HepG2 (cell line): ENCODE data around the gene GRM1. TPM values are rescaled to one million over a fixed set of nuclear protein-coding genes. Genes with fewer than 3 reads are reported as not detected.

Experiments
- ATAC-seq: fragments of 200-7000 bp; cut with Tn5 transposase; 3 replicates; pipeline ENCODE4 v1.9.1; 2020; ENCODE audit warnings: mild to moderate bottlenecking, moderate library complexity
- BruUV-seq: library from RNA; stranded (reverse); fragments of 400-500 nt; replicated peaks from 2 replicates; lab custom pipeline; 2021; lab: Mats Ljungman, UMichigan
- CTCF ChIA-PET: fragments of 300-600 bp; formaldehyde crosslinking; extraction: SDS; loops from one replicate; lab custom pipeline; 2021; ENCODE audit warnings: low total read pairs, inconsistent platforms, low intra/inter-chr PET ratio; lab: Yijun Ruan, JAX
- POLR2A ChIA-PET: fragments of 350-600 bp; sonication (Branson Sonifier 250); formaldehyde crosslinking; loops from one replicate; lab custom pipeline; 2020; ENCODE audit warnings: antibody characterized with exemption, inconsistent platforms; lab: Yijun Ruan, JAX
- DNase-seq: peaks from one replicate; pipeline ENCODE4 v3.0.0-alpha.2; 2015; ENCODE audit warnings: low spot score
- FAIRE-seq: peaks from 3 replicates; lab custom pipeline; 2011; peaks lifted over from hg19 to GRCh38; lab: Jason Lieb, UNC
- H2AFZ ChIP-seq: one replicate; pipeline ENCODE4 v1.6.1; 2011; ENCODE audit warnings: low read length, inconsistent platforms
- H3K27ac ChIP-seq: fragments of 300-600 bp; 3 replicates; pipeline ENCODE4 v1.8.0; 2011; ENCODE audit warnings: mixed run types, mild to moderate bottlenecking, mixed read lengths, low read length, inconsistent platforms; ENCODE audit not compliant: insufficient read depth; ENCODE audit errors: extremely low read length
- H3K27me3 ChIP-seq, 2 experiments: fragments of 200-600 bp in 1 of 2; 2 replicates in 1 of 2; 3 replicates in 1 of 2; pipeline versions ENCODE4 v1.6.0 to v1.8.0; 2011; ENCODE audit warnings: low read length in 2 of 2, mild to moderate bottlenecking in 2 of 2, moderate library complexity in 2 of 2, inconsistent platforms in 1 of 2; ENCODE audit not compliant: insufficient read depth in 2 of 2, control insufficient read depth in 1 of 2
- H3K36me3 ChIP-seq, 2 experiments: fragments of 200-600 bp in 1 of 2; replicated peaks in 1 of 2; 2 replicates in 1 of 2; 3 replicates in 1 of 2; pipeline versions ENCODE4 v1.5.1 to v1.8.0; 2011; ENCODE audit warnings: low read length in 2 of 2, inconsistent platforms in 1 of 2; ENCODE audit not compliant: insufficient read depth in 2 of 2, control insufficient read depth in 1 of 2
- H3K4me1 ChIP-seq: 2 replicates; pipeline ENCODE4 v1.5.1; 2012; ENCODE audit warnings: low read length, inconsistent platforms; ENCODE audit not compliant: insufficient read depth
- H3K4me2 ChIP-seq: 2 replicates; pipeline ENCODE4 v1.6.0; 2011; ENCODE audit warnings: low read depth, low read length, inconsistent platforms
- H3K4me3 ChIP-seq, 3 experiments: fragments of 200-600 bp in 1 of 3; sonication (generic), shearing (Covaris generic) in 1 of 3; replicated peaks in 1 of 3; 2 replicates each; pipeline ENCODE4 v1.5.1; 2011 to 2016; ENCODE audit warnings: low read length in 3 of 3, inconsistent platforms in 2 of 3, low read depth in 2 of 3, mild to moderate bottlenecking in 2 of 3, control low read depth in 1 of 3, mixed read lengths in 1 of 3; ENCODE audit not compliant: insufficient read depth in 1 of 3
- H3K79me2 ChIP-seq: one replicate; pipeline ENCODE4 v1.6.1; 2011; ENCODE audit warnings: low read length, inconsistent platforms; ENCODE audit not compliant: insufficient read depth
- H3K9ac ChIP-seq: 2 replicates; pipeline ENCODE4 v1.6.0; 2011; ENCODE audit warnings: mild to moderate bottlenecking, low read depth, low read length, inconsistent platforms; ENCODE audit not compliant: insufficient read depth
- H3K9me3 ChIP-seq: 2 replicates; pipeline ENCODE4 v1.5.1; 2012; ENCODE audit warnings: mild to moderate bottlenecking, low read length
- H4K20me1 ChIP-seq: 2 replicates; pipeline ENCODE4 v1.6.0; 2011; ENCODE audit warnings: inconsistent platforms, mild to moderate bottlenecking, low read length, moderate library complexity; ENCODE audit not compliant: insufficient read depth
- AFF4 ChIP-seq: sonication (generic); formaldehyde crosslinking; IDR thresholded peaks from 2 replicates; pipeline ENCODE4 v1.4.0; 2020; ENCODE audit warnings: missing genetic modification reagents
- ATF1 ChIP-seq: IDR thresholded peaks from 2 replicates; pipeline ENCODE4 v1.6.1; 2016; ENCODE audit warnings: mild to moderate bottlenecking, control low read depth
- RFXAP ChIP-seq: sonication (generic); formaldehyde crosslinking; IDR thresholded peaks from 2 replicates; pipeline ENCODE4 v1.4.0; 2020; ENCODE audit warnings: missing genetic modification reagents, borderline replicate concordance
- TERF1 ChIP-seq: sonication (generic); formaldehyde crosslinking; IDR thresholded peaks from 2 replicates; pipeline ENCODE4 v1.8.0; 2022; ENCODE audit warnings: mild to moderate bottlenecking, missing genetic modification reagents, moderate library complexity
- ZMAT3 ChIP-seq: sonication (generic); formaldehyde crosslinking; conservative IDR thresholded peaks from 2 replicates; pipeline ENCODE4 v1.7.0; 2021; ENCODE audit warnings: missing genetic modification reagents
- ZNF121 ChIP-seq: sonication (generic); formaldehyde crosslinking; IDR thresholded peaks from 2 replicates; pipeline ENCODE4 v1.5.0; 2020; ENCODE audit warnings: mild to moderate bottlenecking, missing genetic modification reagents
- ZNF383 ChIP-seq: sonication (generic); formaldehyde crosslinking; IDR thresholded peaks from 2 replicates; pipeline ENCODE4 v1.4.0; 2020; ENCODE audit warnings: missing genetic modification reagents, mild to moderate bottlenecking, borderline replicate concordance
- ZNF570 ChIP-seq: sonication (generic); formaldehyde crosslinking; IDR thresholded peaks from 2 replicates; pipeline ENCODE4 v1.4.0; 2020; ENCODE audit warnings: mild to moderate bottlenecking, missing genetic modification reagents, borderline replicate concordance
- ZNF619 ChIP-seq: sonication (generic); formaldehyde crosslinking; IDR thresholded peaks from 2 replicates; pipeline ENCODE4 v1.4.0; 2020; ENCODE audit warnings: mild to moderate bottlenecking, missing genetic modification reagents
- ZNF841 ChIP-seq: sonication (generic); formaldehyde crosslinking; IDR thresholded peaks from 2 replicates; pipeline ENCODE4 v1.8.1; 2023; ENCODE audit warnings: missing genetic modification reagents, borderline replicate concordance
- WGBS: methylation state at CpG from one replicate; pipeline ENCODE4 v1.1.6; 2017; ENCODE audit warnings: low lambda C conversion rate; 5-methylcytosine and 5-hydroxymethylcytosine counted together
- in situ Hi-C: cut with HindIII; loops from 2 replicates; pipeline ENCODE4 v1.10.0; 2017; ENCODE audit warnings: low pct_unique_long_range_greater_than_20kb; ENCODE audit not compliant: extremely low pct_ligation_motif_present
- intact Hi-C: fragments of 100-400 bp; cut with micrococcal nuclease; formaldehyde crosslinking; loops from one replicate; pipeline ENCODE4 v1.10.0; 2022; ENCODE audit not compliant: unreplicated experiment
- polyA plus RNA-seq, 8 experiments: library from polyadenylated mRNA; depleted of rRNA in 3 of 8; stranded (reverse) in 7 of 8; unstranded in 1 of 8; fragments of >200 nt; fragmentation: Illumina TruSeq in 4 of 8; extraction: Trizol in 4 of 8; gene quantifications; 2 replicates each; pipeline versions ENCODE4 v1.2.1 to v1.2.3, GENCODE V29; 2011 to 2016; ENCODE audit warnings: low read depth in 4 of 8, missing spikeins in 1 of 8, mixed read lengths in 1 of 8; ENCODE audit not compliant: insufficient read depth in 1 of 8
- total RNA-seq, 5 experiments: library from RNA; depleted of rRNA; stranded (reverse); fragments of >200 nt; fragmentation: Illumina TruSeq; extraction: Trizol; gene quantifications; 2 replicates each; pipeline ENCODE4 v1.2.3, GENCODE V29; 2016; ENCODE audit warnings: low read depth in 1 of 5

GRM1 gene
- total and polyA plus RNA-seq, 2 of the 13 experiments (the other 11 are each of a cell fraction or from before 2014, with no cell fraction given): 0.09 TPM; not detected in 1

DNA sequence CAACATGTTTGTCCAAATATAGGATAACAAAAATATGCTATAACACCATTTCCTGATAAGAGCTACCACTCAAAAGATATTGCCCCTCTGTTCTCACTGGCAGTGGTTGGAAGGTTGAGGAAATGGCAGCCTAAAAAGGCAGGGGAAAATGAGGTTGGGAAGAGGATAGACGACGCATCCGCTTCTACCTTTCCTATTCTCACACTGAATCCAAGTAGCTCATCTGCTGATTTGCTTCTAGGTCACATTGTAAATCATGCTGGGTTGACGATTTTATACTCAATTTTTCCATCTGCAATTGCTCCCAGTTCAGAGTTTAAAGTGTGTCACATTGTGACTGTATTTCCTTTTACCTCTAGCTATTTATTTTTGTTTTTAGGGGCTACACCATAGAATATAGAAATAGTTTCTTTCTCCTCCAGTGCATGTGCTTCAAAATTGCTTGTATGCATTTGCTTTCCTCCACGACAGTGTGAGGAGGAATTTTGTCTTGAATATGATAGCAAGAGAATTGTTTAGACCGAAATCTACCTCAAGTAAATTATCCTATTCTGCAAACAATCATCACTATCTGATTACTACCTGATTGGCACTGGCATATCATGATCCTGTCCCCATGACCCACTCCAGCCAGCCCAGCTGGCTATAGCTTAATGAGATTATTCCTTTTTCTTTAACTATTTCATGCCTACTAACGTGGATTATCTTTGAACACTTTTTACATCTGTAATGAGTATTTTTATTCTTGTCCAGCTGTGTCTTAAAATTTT, 335.2 kb downstream of the GRM1 start:
- no peak overlapping the region for H2AFZ ChIP-seq
- WGBS: 14% methylated on average over 7 of the region's 7 CpGs
- CTCF ChIA-PET: no interaction called here
- no peaks in the 10 kb centered on the region for H3K79me2 ChIP-seq
- TF ChIP-seq ATF1: no peak
- in situ Hi-C loops (no loop called here), intact Hi-C loops (no loop called here)
- H3K9ac ChIP-seq: no peak overlapping the region
- no peak for DNase-seq
- no peak overlapping the region for H3K4me2 ChIP-seq
- H3K27me3 ChIP-seq: no peaks in the 10 kb centered on the region
- no peak for FAIRE-seq
- no peak overlapping the region for H3K4me3 ChIP-seq
- no peaks in the 10 kb centered on the region for H3K4me1 ChIP-seq
- H4K20me1 ChIP-seq: no peaks in the 10 kb centered on the region
- BruUV-seq: no TSS peak
- ATAC-seq: no peak
- no peaks in the 10 kb centered on the region for H3K36me3 ChIP-seq
- H3K9me3 ChIP-seq: no peaks in the 10 kb centered on the region; the same call in 1 of the 2 replicates
- H3K27ac ChIP-seq: no peak overlapping the region
- POLR2A ChIA-PET: no interaction called here

GRCh38 chr6:146364816-146365594, 336.1 kb downstream of the GRM1 start:
- FAIRE-seq (no peak), ATAC-seq (no peak), DNase-seq (no peak)
- Histone ChIP-seq H3K27ac (no peak overlapping the region), H3K36me3 (no peaks in the 10 kb centered on the region), H2AFZ (no peak overlapping the region), H3K4me1 (no peaks in the 10 kb centered on the region), H3K27me3 (no peaks in the 10 kb centered on the region), H3K4me2 (no peak overlapping the region), H4K20me1 (no peaks in the 10 kb centered on the region), H3K9me3 (peaks cover 5% of the 10 kb centered on the region; the same call in 1 of the 2 replicates), H3K4me3 (no peak overlapping the region), H3K9ac (no peak overlapping the region), H3K79me2 (no peaks in the 10 kb centered on the region)
- no TSS peak for BruUV-seq
- in situ Hi-C loops: no loop called here
- intact Hi-C loops: no loop called here
- ChIA-PET CTCF (no interaction called here), POLR2A (no interaction called here)
- 7% methylated on average over 3 of the region's 3 CpGs for WGBS
- TF ChIP-seq AFF4 (CRISPR knock-in tag) (no peak), ZNF121 (no peak), ZNF841 (CRISPR knock-in tag) (no peak), ZNF383 (CRISPR knock-in tag) (no peak), ZNF619 (CRISPR knock-in tag) (no peak), ZNF570 (no peak), ZMAT3 (CRISPR knock-in tag) (no peak), RFXAP (no peak), TERF1 (CRISPR knock-in tag) (no peak)
